ENCODE measurements around the gene PHF23.

PHF23 gene

GRCh38 chr17:7238420-7239090 lies 702 bp downstream of the PHF23 start:
- DNase-seq (ENCODE audit: low spot score) (peak; percentile 23), FAIRE-seq (no peak)

GRCh38 chr17:7237761-7238419 lies 1.4 kb downstream of the PHF23 start:
- DNase-seq (ENCODE audit: low spot score): peak; percentile 54
- FAIRE-seq: no peak

GRCh38 chr17:7237266-7237760 lies 1.9 kb downstream of the PHF23 start:
- DNase-seq (ENCODE audit: low spot score) (no peak), FAIRE-seq (no peak)

GRCh38 chr17:7236808-7237207 lies 2.4 kb downstream of the PHF23 start:
- FAIRE-seq: no peak
- no peak for DNase-seq (ENCODE audit: low spot score)

- FAIRE-seq (no peak), DNase-seq (ENCODE audit: low spot score) (no peak)
Measured at GRCh38 chr17:7235693-7236665, 3.3 kb downstream of the PHF23 start.

GRCh38 chr17:7234083-7234951 lies 4.9 kb downstream of the PHF23 start, which contains the start of gene DVL2:
TSS of gene DVL2 (minus strand) at chr17:7234517. CDS start at chr17:7234262, 255 bp downstream.
- peak; percentile 87 for DNase-seq (ENCODE audit: low spot score)
- FAIRE-seq: peak; percentile 93

- FAIRE-seq (no peak), DNase-seq (ENCODE audit: low spot score) (no peak)
Measured at GRCh38 chr17:7233701-7234082, 5.6 kb downstream of the PHF23 start.

- DNase-seq (ENCODE audit: low spot score): no peak
- FAIRE-seq: no peak
Measured at GRCh38 chr17:7232114-7232513, 7.1 kb downstream of the PHF23 start.

- DNase-seq (ENCODE audit: low spot score): no peak
- no peak for FAIRE-seq
Measured at GRCh38 chr17:7229504-7229903, 9.8 kb downstream of the PHF23 start.

- DNase-seq (ENCODE audit: low spot score) (no peak), FAIRE-seq (no peak)
Measured at GRCh38 chr17:7228920-7229319, 10.3 kb downstream of the PHF23 start.

GRCh38 chr17:7226721-7227710 lies 12.2 kb downstream of the PHF23 start:
- DNase-seq (ENCODE audit: low spot score) (no peak), FAIRE-seq (no peak)

- DNase-seq (ENCODE audit: low spot score) (no peak), FAIRE-seq (no peak)
Measured at GRCh38 chr17:7225711-7226331, 13.4 kb downstream of the PHF23 start.

GRCh38 chr17:7224661-7225111 lies 14.6 kb downstream of the PHF23 start:
- DNase-seq (ENCODE audit: low spot score): no peak
- FAIRE-seq: no peak

- no peak for DNase-seq (ENCODE audit: low spot score)
- FAIRE-seq: no peak
Measured at GRCh38 chr17:7224110-7224509, 15.1 kb downstream of the PHF23 start.

GRCh38 chr17:7223375-7223774 lies 15.9 kb downstream of the PHF23 start:
- FAIRE-seq (no peak), DNase-seq (ENCODE audit: low spot score) (no peak)

- no peak for DNase-seq (ENCODE audit: low spot score)
- no peak for FAIRE-seq
Measured at GRCh38 chr17:7222972-7223292, 16.3 kb downstream of the PHF23 start.

- no peak for FAIRE-seq
Measured at GRCh38 chr17:7222093-7222971, 16.9 kb downstream of the PHF23 start.

More at GRCh38 chr17:7222093-7222971, 16.9 kb downstream of the PHF23 start:
- no peak for DNase-seq (ENCODE audit: low spot score)

Data from urothelium cell line (cell line).